CD4-positive, alpha-beta T cell treated with Interleukin-4 for 4 hours (primary cell): Measurements from ENCODE around the gene RGS4.

Experiments
- DNase-seq: peaks from one replicate; pipeline ENCODE4 v3.0.0-alpha.2; 2020

The RGS4 gene

GRCh38 chr1:163104385-163105099 lies 35.4 kb downstream of the RGS4 start:
- DNase-seq: no peak

DNA sequence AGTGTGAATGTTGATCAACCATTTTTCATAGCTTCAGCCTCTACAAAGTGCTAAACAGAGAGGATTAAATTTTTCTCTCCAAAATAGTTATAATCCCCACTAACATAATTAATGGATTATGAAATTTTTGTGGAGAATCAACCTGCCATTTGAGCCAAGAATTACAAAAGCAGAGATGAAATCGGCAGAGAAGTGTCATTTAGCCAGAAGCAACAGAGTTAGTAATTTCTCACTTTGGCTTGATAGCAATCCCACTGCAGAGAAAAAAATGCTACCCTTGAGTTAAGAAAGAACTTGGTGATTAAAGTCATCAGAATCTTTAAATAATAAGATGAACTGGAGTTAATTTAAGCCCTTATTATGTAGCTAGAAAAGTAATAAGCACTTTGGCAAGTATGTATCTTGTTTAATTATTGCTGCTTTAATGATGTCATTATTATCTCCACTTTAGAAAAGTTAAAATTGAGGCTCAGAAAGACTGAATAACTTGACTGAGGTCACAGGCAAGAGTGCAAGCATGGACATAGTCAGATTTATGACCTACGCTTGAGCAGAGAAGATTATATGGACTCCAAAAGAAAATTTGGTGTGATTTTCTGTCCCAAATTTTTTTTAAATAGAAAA lies 37.3 kb downstream of the RGS4 start:
- no peak for DNase-seq

DNA sequence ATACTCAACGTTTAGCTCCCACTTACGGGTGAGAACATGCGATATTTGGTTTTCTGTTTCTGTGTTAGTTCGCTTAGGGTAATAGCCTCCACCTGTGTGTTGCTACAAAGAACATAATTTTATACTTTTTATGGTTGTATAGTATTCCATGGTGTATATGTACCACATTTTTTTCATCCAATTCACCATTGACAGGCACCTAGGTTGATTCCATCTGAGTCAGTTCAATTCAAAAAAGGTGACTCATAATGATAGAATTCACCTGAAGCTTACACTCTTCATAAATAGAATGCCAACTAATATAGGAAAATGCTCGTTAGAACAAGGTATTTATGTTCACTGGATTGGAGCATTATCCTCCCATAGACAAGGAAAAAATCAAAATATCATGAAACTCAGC lies 38.5 kb downstream of the RGS4 start:
- no peak for DNase-seq

GRCh38 chr1:163115887-163116286 lies 46.7 kb downstream of the RGS4 start:
- no peak for DNase-seq

- DNase-seq: no peak
These were observed 50.5 kb downstream of the RGS4 start for GRCh38 chr1:163119707-163120106.

DNA sequence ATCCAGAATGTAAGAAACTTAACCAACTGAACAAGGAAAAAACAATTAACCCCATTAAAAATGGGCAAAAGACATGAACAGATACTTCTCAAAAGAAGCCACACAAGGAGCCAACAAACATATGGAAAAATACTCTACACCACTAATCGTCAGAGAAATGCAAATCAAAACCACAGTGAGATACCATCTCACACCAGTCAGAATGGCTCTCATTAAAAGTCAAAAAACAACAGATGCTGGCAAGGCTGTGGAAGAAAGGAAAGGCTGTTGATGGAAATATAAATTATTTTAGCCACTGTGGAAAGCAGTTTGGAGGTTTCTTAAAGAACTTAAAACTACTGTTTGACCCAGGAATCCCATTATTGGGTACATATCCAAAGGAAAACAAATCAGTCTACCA lies 51.2 kb downstream of the RGS4 start:
- DNase-seq: no peak

DNA sequence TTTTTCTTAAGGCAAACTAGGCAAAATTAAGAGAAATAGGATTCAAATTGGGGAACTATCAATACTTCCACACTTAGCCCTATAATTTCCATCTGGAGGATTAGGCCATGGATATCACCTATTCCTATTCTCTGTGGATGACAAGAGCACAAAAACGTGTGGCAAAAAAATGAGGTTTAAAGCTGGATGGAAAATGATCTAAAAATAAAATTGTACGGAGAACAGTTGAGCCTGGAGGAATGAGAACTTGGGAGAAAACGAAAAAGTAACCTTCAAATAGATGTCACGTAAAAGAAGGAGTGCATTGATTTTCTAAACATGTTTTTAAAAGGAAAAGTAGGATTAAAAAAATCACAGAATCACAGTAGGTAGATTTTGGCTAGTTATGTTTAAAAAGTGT lies 55.7 kb downstream of the RGS4 start:
- no peak for DNase-seq
